Measurements from ENCODE around the gene RAB7B. TPM values are rescaled to one million over a fixed set of nuclear protein-coding genes. Genes with fewer than 3 reads are reported as not detected.

The RAB7B gene
- total RNA-seq, 1 experiment from 2014 or later: not detected

- no peak for TF ChIP-seq ZSCAN18 (CRISPR knock-in tag; IDR thresholded peaks at IDR 0.05)
- no peak for TF ChIP-seq TEAD4 (CRISPR knock-in tag; IDR thresholded peaks at IDR 0.05)
- TF ChIP-seq ZNF416 (CRISPR knock-in tag; IDR thresholded peaks at IDR 0.05): no peak
- TF ChIP-seq PRDM15 (CRISPR knock-in tag; IDR thresholded peaks at IDR 0.05): no peak
- no peak for TF ChIP-seq CBFB (CRISPR knock-in tag; IDR thresholded peaks at IDR 0.05; ENCODE audit: low read depth)
- TF ChIP-seq RELA (CRISPR knock-in tag; IDR thresholded peaks at IDR 0.05; ENCODE audit: borderline replicate concordance): no peak
- no peak for TF ChIP-seq CREM (CRISPR knock-in tag; IDR thresholded peaks at IDR 0.05)
- TF ChIP-seq ZNF425 (CRISPR knock-in tag; conservative IDR thresholded peaks at IDR 0.05): no peak
- TF ChIP-seq GRHL2 (CRISPR knock-in tag; IDR thresholded peaks at IDR 0.05; ENCODE audit: insufficient replicate concordance, severe bottlenecking): no peak
- no peak for TF ChIP-seq ZNF121 (CRISPR knock-in tag; IDR thresholded peaks at IDR 0.05)
Observed at GRCh38 chr1:205927676-205928075, 75.5 kb downstream of the RAB7B start (continued).

- ChIA-PET CTCF (interaction anchor here (1.0 to 9.7 kb wide), 3 partner anchors 8 to 59 kb away, joined by 3 to 77 read pairs (median 9); no protein-coding TSS in a partner anchor), POLR2A (no interaction called here)
- no peaks in the 10 kb centered on the region for H3K9me3 Mint-ChIP-seq
- H3K4me1 Mint-ChIP-seq: peaks cover 6% of the 10 kb centered on the region; the same call in 1 of the 2 replicates
- no peak for DNase-seq (ENCODE audit: low spot score)
- H3K4me3 Mint-ChIP-seq: no peak overlapping the region
- ATAC-seq: no peak
- H3K36me3 Mint-ChIP-seq: no peaks in the 10 kb centered on the region
- no peak overlapping the region for H3K27ac Mint-ChIP-seq
- no peaks in the 10 kb centered on the region for H3K27me3 Mint-ChIP-seq (ENCODE audit: low read depth)
- TF ChIP-seq HMGA2 (CRISPR knock-in tag; IDR thresholded peaks at IDR 0.05): no peak
- TF ChIP-seq ZNF671 (CRISPR knock-in tag; IDR thresholded peaks at IDR 0.05): no peak
- TF ChIP-seq ZNF281 (CRISPR knock-in tag; IDR thresholded peaks at IDR 0.05): no peak
- no peak for TF ChIP-seq AR (CRISPR knock-in tag; IDR thresholded peaks at IDR 0.05)
- no peak for TF ChIP-seq GTF2I (CRISPR knock-in tag; conservative IDR thresholded peaks at IDR 0.05)
- TF ChIP-seq PRDM15 (CRISPR knock-in tag; IDR thresholded peaks at IDR 0.05): no peak
- TF ChIP-seq STAT6 (CRISPR knock-in tag; conservative IDR thresholded peaks at IDR 0.05; ENCODE audit: low read depth): no peak
Observed at GRCh38 chr1:205927247-205927646, 75.9 kb downstream of the RAB7B start.

Measured in WTC11 (cell line).